Gastroesophageal sphincter (tissue), 4 donors: ENCODE measurements around the gene NPY2R. TPM values are rescaled to one million over a fixed set of nuclear protein-coding genes. Genes with fewer than 3 reads are reported as not detected.

Experiments used
- ATAC-seq: fragments of 150-250 bp; one replicate; pipeline ENCODE4 v1.9.1; 2016; ENCODE audit warnings: mild to moderate bottlenecking, moderate library complexity
- H3K27ac ChIP-seq, 4 donors: fragments of 200-600 bp; sonication (generic) in 3 of 4; 1 replicate in 3 of 4; 2 replicates in 1 of 4; pipeline ENCODE4 v1.5.1; 2016 to 2019
- H3K27me3 ChIP-seq: fragments of 200-600 bp; sonication (generic); one replicate; pipeline ENCODE4 v1.5.1; 2019
- H3K36me3 ChIP-seq, 2 donors: fragments of 200-600 bp; sonication (generic); one replicate each; pipeline ENCODE4 v1.5.1; 2019; ENCODE audit warnings: control low read depth in 1 of 2
- H3K4me1 ChIP-seq, 3 donors: fragments of 200-600 bp; sonication (generic); 1 replicate in 2 of 3; 2 replicates in 1 of 3; pipeline ENCODE4 v1.5.1; 2016 to 2019; ENCODE audit warnings: control low read depth in 2 of 3
- H3K4me3 ChIP-seq, 2 donors: fragments of 200-600 bp; sonication (generic); one replicate each; pipeline ENCODE4 v1.5.1; 2019; ENCODE audit warnings: mild to moderate bottlenecking in 1 of 2, moderate library complexity in 1 of 2
- H3K9me3 ChIP-seq, 3 donors: fragments of 200-600 bp; sonication (generic); one replicate each; pipeline ENCODE4 v1.5.1; 2017 to 2019; ENCODE audit warnings: control low read depth in 2 of 3
- CTCF ChIP-seq, 4 experiments: fragments of 200-600 bp in 2 of 4; fragments of 450-650 bp in 2 of 4; sonication (generic) in 1 of 4; IDR thresholded peaks; one replicate each; pipeline ENCODE4 v1.5.1; 2017 to 2019; ENCODE audit warnings: antibody characterized with exemption in 4 of 4, mild to moderate bottlenecking in 2 of 4, moderate library complexity in 2 of 4
- EP300 ChIP-seq: sonication (generic); formaldehyde crosslinking; IDR thresholded peaks from one replicate; pipeline ENCODE4 v1.6.1; 2017; ENCODE audit warnings: antibody characterized with exemption, mild to moderate bottlenecking
- POLR2A ChIP-seq, 2 donors: fragments of 450-650 bp; IDR thresholded peaks; one replicate each; pipeline ENCODE4 v1.6.1; 2017; ENCODE audit warnings: antibody characterized with exemption in 2 of 2, mild to moderate bottlenecking in 2 of 2, moderate library complexity in 1 of 2
- POLR2AphosphoS5 ChIP-seq: sonication (generic); formaldehyde crosslinking; IDR thresholded peaks from one replicate; pipeline ENCODE4 v1.6.1; 2017; ENCODE audit warnings: antibody characterized with exemption
- WGBS, 2 donors: methylation state at CpG; one replicate each; pipeline ENCODE4 v1.1.5; 2018; ENCODE audit warnings: low coverage in 1 of 2; 5-methylcytosine and 5-hydroxymethylcytosine counted together
- total RNA-seq, 4 donors: library from RNA; depleted of rRNA; stranded (reverse); fragments of >200 nt; gene quantifications; one replicate each; pipeline ENCODE4 v1.1.0, GENCODE V29; 2016

The NPY2R gene
- total RNA-seq, 4 donors from 2014 or later: 0.67 TPM; not detected in 3

- H3K27ac ChIP-seq: no peak overlapping the region
- no peak overlapping the region for H3K4me3 ChIP-seq
- no peaks in the 10 kb centered on the region for H3K9me3 ChIP-seq
- no peaks in the 10 kb centered on the region for H3K4me1 ChIP-seq
- no peaks in the 10 kb centered on the region for H3K36me3 ChIP-seq
- ATAC-seq: no peak
- H3K27me3 ChIP-seq: no peaks in the 10 kb centered on the region
- TF ChIP-seq POLR2AphosphoS5: no peak
- no peak for TF ChIP-seq CTCF (IDR thresholded peaks at IDR 0.05)
- TF ChIP-seq POLR2A (IDR thresholded peaks at IDR 0.05): no peak
- TF ChIP-seq EP300: no peak
These were observed 33.2 kb downstream of the NPY2R start for GRCh38 chr4:155241664-155242063.

GRCh38 chr4:155245105-155245504 is 36.7 kb downstream of the NPY2R start:
- H3K36me3 ChIP-seq: no peaks in the 10 kb centered on the region
- no peak for TF ChIP-seq CTCF (IDR thresholded peaks at IDR 0.05)
- TF ChIP-seq POLR2A (IDR thresholded peaks at IDR 0.05): no peak
- no peak for TF ChIP-seq POLR2AphosphoS5
- TF ChIP-seq EP300: no peak

GRCh38 chr4:155248002-155248896 is 39.8 kb downstream of the NPY2R start:
- Histone ChIP-seq H3K4me1 (no peaks in the 10 kb centered on the region), H3K36me3 (no peaks in the 10 kb centered on the region), H3K27me3 (peaks cover 2% of the 10 kb centered on the region), H3K4me3 (no peak overlapping the region), H3K9me3 (no peaks in the 10 kb centered on the region), H3K27ac (no peak overlapping the region)
- 75 to 80% methylated on average over 8 of the region's 9 CpGs for WGBS, 2 donors
- no peak for TF ChIP-seq CTCF (IDR thresholded peaks at IDR 0.05)
- TF ChIP-seq POLR2A (IDR thresholded peaks at IDR 0.05): no peak
- TF ChIP-seq EP300: no peak
- no peak for TF ChIP-seq POLR2AphosphoS5
- no peak for ATAC-seq

More at GRCh38 chr4:155245105-155245504, 36.7 kb downstream of the NPY2R start:
- ATAC-seq: no peak
- WGBS, 2 donors: 88 to 89% methylated on average over 1 to 4 of the region's 4 CpGs
- Histone ChIP-seq H3K9me3 (no peaks in the 10 kb centered on the region), H3K4me1 (no peaks in the 10 kb centered on the region), H3K4me3 (no peak overlapping the region), H3K27me3 (peaks cover 2% of the 10 kb centered on the region), H3K27ac (no peak overlapping the region)

- 50 to 77% methylated on average over 6 to 8 of the region's 8 CpGs for WGBS, 2 donors
- ATAC-seq: no peak
- no peak for TF ChIP-seq CTCF (IDR thresholded peaks at IDR 0.05)
- no peak for TF ChIP-seq EP300
- TF ChIP-seq POLR2A (IDR thresholded peaks at IDR 0.05): no peak
- no peak for TF ChIP-seq POLR2AphosphoS5
These were observed 40.7 kb downstream of the NPY2R start for GRCh38 chr4:155249016-155249566.

GRCh38 chr4:155252327-155252726 is 43.9 kb downstream of the NPY2R start:
- H3K27ac ChIP-seq: no peak overlapping the region
- H3K27me3 ChIP-seq: no peaks in the 10 kb centered on the region
- no peaks in the 10 kb centered on the region for H3K36me3 ChIP-seq
- TF ChIP-seq EP300 (no peak), POLR2A (IDR thresholded peaks at IDR 0.05) (no peak), CTCF (IDR thresholded peaks at IDR 0.05) (no peak), POLR2AphosphoS5 (no peak)
- H3K9me3 ChIP-seq: no peaks in the 10 kb centered on the region
- H3K4me3 ChIP-seq: no peak overlapping the region
- no peaks in the 10 kb centered on the region for H3K4me1 ChIP-seq
- no peak for ATAC-seq
- 53 to 64% methylated on average over 1 of the region's 1 CpG for WGBS, 2 donors

More at GRCh38 chr4:155249016-155249566, 40.7 kb downstream of the NPY2R start:
- H3K36me3 ChIP-seq: no peaks in the 10 kb centered on the region
- H3K9me3 ChIP-seq: no peaks in the 10 kb centered on the region
- H3K27ac ChIP-seq: no peak overlapping the region
- no peaks in the 10 kb centered on the region for H3K4me1 ChIP-seq
- peaks cover 2% of the 10 kb centered on the region for H3K27me3 ChIP-seq
- no peak overlapping the region for H3K4me3 ChIP-seq
